Vagina (tissue), 2 donors: ENCODE data around the gene CTNND2.

Source experiments
- POLR2A ChIP-seq, 2 donors: fragments of 450-650 bp; IDR thresholded peaks; one replicate each; pipeline ENCODE4 v1.6.1; 2017; ENCODE audit warnings: antibody characterized with exemption in 2 of 2, mild to moderate bottlenecking in 2 of 2, moderate library complexity in 2 of 2
- POLR2AphosphoS5 ChIP-seq, 2 donors: sonication (generic); formaldehyde crosslinking; IDR thresholded peaks; one replicate each; pipeline ENCODE4 v1.9.0; 2017; ENCODE audit warnings: antibody characterized with exemption in 2 of 2, mild to moderate bottlenecking in 2 of 2, low read depth in 1 of 2; ENCODE audit not compliant: insufficient read depth in 1 of 2
- TF ChIP-seq, protein P1 (sequence below), 3 experiments: fragments of 450-650 bp in 2 of 3; fragments of 200-600 bp in 1 of 3; sonication (generic) in 1 of 3; IDR thresholded peaks; one replicate each; pipeline ENCODE4 v1.5.1; 2017 to 2019; ENCODE audit warnings: antibody characterized with exemption in 3 of 3, mild to moderate bottlenecking in 2 of 3, moderate library complexity in 2 of 3

- TF ChIP-seq, protein P1, sequence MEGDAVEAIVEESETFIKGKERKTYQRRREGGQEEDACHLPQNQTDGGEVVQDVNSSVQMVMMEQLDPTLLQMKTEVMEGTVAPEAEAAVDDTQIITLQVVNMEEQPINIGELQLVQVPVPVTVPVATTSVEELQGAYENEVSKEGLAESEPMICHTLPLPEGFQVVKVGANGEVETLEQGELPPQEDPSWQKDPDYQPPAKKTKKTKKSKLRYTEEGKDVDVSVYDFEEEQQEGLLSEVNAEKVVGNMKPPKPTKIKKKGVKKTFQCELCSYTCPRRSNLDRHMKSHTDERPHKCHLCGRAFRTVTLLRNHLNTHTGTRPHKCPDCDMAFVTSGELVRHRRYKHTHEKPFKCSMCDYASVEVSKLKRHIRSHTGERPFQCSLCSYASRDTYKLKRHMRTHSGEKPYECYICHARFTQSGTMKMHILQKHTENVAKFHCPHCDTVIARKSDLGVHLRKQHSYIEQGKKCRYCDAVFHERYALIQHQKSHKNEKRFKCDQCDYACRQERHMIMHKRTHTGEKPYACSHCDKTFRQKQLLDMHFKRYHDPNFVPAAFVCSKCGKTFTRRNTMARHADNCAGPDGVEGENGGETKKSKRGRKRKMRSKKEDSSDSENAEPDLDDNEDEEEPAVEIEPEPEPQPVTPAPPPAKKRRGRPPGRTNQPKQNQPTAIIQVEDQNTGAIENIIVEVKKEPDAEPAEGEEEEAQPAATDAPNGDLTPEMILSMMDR (IDR thresholded peaks at IDR 0.05): no peak
- TF ChIP-seq POLR2A (IDR thresholded peaks at IDR 0.05) (no peak), POLR2AphosphoS5 (IDR thresholded peaks at IDR 0.05; ENCODE audit: insufficient read depth in 1 of 2, low read depth in 1 of 2) (no peak)
These were observed 310.2 kb downstream of the CTNND2 start for GRCh38 chr5:11594021-11594420.
